ENCODE results near the gene C1QB. TPM values are rescaled to one million over a fixed set of nuclear protein-coding genes. Genes with fewer than 3 reads are reported as not detected.

The C1QB gene
- total RNA-seq, 2 experiments from 2014 or later: not detected

Small RNAs within 50 kb of the gene (microRNA-seq; reads per million reads assigned to microRNA genes)
- not detected for gene MIR6127 (ENCODE audit: borderline microRNAs expressed, borderline replicate concordance)

Other genes starting within 250 kb of the C1QB start
- 10 to 100 TPM; 18.5 to 19.0 TPM for gene ZBTB40, start 201.4 kb upstream of the C1QB start, total RNA-seq
- gene EPHA8, start 89.7 kb upstream of the C1QB start, total RNA-seq: not detected
- gene C1QA, start 16.6 kb upstream of the C1QB start, total RNA-seq: not detected
- gene C1QC, start 9.6 kb upstream of the C1QB start, total RNA-seq: not detected
- under 1 TPM in 1 of 2 experiments, not detected in 1; 0.08 TPM for gene EPHB2, start 57.6 kb downstream of the C1QB start, total RNA-seq